ENCODE results near the gene PLCB1.

Gene PLCB1

DNA sequence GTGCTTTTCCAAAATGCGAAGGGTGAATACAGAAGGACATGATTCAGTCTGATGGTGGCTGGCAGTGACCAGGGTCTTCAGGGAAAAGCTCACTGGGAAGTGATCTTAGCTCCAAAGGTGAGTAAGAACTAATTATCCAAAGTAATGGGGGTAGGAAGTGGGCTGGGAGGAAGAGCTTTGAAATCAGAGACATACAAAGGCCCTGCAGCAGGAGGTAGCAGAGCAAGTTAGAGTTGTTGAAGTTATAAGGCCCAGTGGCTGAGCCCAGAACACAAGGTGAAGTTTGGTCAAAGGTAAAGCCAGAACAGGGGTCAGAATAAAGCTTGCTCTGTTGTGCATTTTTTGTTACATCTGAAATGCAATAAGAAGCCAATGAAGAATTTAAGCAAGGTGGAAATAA is 81.2 kb downstream of the PLCB1 start:
- DNase-seq = no peak

DNA sequence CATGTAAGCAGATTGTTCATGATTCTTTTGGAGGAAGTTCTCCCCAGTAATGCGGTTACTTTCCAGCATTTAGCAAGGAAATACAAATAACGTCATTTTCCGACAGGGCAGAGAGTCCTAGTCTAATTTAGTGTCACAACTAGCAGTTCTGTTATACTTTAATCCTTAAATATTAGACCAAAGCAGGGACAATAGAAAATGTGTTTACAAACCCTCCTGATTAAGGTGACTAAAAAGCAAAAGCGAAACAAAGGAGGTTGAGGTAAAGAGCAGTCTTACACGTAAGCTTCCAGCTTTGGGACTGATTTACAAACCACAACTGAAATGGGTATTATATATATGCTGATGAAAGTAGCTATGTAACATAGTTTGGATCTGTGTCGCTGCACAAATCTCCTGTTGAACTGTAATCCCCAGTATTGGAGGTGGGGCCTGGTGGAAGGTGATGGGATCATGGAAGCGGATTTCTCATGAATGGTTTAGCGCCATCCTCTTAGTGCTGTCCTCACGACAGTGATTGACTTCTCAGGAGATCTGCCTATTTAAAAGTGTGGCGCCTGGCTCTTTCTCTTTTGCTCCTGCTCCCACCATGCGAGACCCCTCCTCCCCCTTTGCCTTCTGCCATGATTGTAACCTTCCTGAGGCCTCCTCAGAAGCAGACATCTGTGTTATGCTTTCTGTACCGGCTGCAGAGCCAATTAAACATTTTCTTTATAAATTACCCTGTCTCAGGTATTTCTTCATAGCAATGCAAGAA is 81.9 kb downstream of the PLCB1 start:
- DNase-seq = no peak

DNA sequence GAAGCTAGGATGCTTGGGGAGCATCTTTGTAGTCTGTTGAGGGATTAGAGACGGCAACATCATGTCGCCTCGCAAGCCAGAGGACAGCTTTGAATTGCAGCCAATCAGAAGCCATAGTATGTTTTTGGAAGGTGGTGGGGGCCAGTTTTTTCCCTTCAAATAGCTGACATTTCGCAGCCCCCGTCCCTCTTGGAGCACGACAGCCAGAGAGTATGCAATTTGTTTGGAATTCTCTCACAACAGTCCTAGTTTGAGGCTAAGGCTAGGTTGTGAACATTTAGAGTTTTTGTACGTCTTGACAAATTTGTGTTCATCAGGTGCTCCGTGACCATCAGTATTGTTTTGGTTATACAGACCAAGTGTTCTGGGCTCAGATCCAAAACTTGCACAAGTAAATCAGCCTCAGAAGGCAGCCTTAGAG is 83.3 kb downstream of the PLCB1 start:
- no peak for DNase-seq

DNA sequence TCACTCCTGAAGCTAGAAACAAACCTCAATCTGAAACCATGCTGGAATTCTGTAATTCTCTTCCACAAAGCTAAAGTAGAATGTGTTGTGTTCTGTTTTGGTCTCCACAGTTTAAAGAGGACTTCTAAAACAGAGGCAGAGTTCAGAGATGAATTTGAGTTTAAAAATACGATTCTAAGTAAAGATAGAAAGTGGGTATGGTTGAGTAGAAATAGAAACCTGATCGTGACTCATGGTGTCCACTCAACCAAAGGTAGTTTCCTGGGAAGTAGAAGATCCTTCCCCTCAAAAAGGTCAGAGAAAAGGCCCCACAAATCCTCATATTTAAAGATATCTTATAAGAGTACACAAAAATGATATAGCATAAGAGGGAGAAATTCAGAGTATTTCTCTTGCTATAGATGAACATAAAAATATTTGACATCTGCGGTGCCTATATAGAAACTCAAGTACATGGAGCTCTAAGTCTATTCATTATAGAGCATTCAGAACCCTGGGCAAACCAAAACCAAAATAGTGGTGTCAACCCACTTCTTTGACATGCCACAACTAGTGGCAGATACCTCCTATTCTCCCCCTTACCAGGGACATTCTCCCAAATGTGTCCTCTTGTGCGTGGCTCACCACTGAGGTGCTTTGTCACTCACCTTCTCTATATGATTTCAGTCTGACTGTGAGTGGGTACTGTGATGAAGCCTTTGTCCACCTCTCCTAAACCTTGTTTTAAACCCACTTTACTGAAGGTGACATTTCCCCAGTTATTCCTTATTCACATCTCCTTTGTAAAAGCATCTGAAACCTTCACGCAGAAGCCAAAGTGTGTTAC is 84.5 kb downstream of the PLCB1 start:
- peak in 1 of 2 experiments; percentile 11 for DNase-seq

DNA sequence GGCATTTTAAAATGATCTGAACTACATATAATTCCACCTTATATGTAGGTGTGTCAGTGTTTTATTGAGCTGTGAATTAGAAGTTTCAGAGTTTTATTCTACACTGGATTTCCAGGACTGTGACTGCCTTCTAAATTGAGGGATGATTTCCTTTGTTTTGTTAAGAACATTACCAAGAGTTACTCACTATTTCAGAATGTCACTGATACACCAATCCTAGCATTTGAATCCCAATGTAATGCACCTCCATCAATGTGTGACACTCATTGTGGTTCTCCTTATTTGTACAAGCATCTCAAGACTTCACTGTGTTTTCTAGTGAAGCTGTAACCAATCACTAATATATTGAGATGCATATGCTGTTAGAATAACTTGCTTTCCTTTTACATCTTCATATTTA is 86.8 kb downstream of the PLCB1 start:
- DNase-seq = no peak

DNA sequence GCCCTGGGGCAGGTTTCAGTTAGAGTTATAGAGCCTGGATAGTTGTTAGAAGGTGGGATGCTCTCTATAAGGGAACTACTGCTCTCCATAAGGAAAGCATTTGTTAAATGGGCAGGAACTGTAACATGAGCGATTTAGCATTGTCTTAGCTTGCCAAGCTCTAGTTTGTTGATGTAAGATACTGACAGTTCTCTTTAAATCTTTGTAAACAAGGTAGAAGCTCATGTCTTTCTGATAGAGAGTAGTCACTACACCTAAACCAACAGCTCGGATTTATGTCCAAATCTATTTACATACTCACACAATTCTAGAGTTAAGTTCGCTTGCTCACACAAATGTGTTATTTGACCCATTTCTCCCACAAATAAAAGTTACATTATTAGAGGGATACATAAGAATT is 87.3 kb downstream of the PLCB1 start:
- DNase-seq = no peak

DNA sequence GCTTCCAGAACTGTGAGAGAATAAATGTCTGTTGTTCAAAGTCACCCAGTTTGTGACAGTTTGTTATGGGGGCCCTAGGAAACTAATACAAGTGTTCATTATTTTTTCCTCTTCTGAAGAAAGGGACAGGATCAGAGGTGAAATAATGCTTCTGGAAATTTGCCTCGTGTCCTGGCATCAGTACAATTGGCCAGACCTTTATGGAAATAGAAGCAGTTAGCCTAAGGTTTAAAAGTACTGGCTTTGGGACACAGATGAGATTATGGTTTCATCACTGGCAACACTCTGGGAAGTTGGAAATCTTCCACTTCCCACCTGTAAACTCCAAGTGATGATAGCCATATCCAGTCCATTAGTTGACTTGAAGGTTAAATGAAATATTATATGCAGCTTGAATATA is 88.7 kb downstream of the PLCB1 start:
- no peak for DNase-seq

DNA sequence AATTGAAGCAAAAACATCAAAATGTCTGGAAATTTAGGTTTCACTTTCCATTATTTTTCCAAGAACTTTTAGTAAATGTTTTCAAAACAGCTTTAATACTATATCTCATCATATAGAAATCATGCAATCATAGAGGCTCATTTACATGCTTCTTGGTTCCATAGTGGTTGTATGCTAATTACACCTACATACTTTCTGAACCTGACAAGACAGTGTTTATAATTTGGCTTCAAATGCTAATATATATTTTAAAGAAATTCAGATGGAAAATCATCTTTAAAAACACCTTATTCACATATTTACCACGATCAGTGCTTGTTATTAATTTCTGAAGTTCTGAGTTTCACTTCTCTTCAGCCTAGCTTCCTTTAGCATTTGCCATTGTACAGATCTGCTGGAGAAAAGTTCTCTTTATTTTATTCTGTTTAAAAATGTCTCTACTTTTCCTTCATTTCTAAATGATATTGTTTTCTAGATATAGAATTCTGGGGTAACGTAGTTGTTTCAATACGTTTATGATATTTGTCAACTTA is 89.9 kb downstream of the PLCB1 start:
- DNase-seq = no peak

DNA sequence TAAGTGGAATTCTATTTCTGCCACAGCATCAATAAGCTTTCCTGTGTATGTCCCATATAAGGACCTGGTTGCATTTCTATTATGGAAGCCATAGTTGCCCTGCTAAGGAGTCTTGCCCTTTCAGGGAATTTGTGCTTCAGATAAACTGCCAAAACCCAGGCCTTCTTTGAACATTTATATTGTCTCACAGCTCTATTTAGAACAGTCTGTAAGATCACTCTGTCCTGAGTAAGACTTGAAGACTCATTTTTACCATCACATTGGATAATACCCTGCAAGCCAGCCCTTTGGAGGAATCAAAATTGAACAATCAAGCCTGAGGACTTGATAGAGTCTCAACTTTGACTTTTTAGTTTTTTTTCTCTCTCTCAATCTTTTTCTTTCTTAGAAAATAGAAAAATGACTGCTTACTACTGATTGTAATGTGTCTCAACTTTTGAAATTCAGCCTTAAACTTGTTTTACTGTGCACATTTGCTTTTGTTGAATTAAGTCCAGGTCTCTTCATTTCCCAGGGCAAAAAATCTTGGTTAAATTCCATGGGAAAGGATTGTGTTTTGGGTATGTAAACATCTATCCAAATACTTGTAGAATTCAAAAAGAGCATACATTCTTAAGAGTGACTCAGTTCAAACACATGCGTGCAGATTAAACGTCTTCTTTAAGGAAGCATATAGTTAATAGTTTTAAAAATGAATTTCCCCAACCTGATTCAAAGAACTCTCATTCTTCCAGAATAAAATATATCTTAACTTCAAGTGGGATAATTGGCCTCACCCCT is 91.2 kb downstream of the PLCB1 start:
- no peak for DNase-seq

DNA sequence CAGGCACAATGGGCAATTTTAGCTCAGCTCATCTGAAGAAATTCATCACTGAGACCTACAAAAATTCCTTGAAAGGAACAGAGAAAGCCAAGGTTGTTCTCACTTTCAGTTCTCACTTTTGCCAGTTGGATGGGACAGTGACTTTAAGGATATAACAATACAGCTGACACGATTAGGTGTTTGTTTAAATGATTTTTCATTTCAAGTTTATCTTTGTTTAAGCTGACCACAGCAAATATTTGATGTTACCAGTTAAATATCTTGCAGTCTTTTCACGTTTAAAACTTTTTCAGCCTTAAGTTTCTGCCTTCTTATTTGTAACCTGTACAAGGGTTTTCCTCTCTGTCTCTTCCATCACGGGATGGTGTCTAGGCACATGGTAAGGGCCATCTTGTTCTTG is 93.6 kb downstream of the PLCB1 start:
- no peak for DNase-seq

DNA sequence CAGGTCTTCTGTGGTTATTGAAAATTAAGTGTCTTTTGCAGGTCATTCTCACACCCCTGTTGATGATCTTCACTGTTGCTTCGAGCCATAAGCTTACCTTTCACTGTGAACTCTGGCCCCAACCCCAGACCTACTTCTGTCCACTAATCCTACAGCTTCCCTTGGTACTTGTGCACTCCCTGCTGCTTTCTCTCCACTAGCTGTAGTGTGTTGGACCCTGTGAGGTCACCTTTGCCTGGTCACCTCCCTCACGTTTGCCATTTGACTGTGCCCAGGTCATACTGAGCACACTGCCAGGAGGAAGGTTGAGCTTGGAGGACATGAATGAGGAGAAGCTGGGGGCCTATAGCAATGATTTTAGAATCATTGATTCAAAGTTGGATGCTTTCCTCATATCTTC is 94.0 kb downstream of the PLCB1 start:
- no peak for DNase-seq

DNA sequence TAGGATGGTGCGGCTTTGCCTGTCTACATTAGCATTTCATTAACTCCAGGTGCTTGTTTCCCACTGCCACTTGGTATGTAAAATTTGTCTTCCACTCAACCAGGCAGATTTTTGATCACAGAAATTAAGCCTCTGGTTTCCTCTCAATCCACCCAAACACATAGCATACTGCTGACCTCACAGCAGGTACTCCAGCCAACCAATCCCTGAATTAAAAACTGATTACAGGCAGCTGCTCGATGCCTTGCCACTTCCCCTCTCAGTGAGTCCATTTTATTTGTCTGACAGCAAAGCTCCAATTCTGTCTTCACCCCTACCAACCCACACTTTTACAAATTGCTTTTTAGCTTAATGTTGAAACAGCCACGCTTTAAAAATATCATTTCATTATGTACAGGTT is 95.2 kb downstream of the PLCB1 start:
- DNase-seq = no peak

DNA sequence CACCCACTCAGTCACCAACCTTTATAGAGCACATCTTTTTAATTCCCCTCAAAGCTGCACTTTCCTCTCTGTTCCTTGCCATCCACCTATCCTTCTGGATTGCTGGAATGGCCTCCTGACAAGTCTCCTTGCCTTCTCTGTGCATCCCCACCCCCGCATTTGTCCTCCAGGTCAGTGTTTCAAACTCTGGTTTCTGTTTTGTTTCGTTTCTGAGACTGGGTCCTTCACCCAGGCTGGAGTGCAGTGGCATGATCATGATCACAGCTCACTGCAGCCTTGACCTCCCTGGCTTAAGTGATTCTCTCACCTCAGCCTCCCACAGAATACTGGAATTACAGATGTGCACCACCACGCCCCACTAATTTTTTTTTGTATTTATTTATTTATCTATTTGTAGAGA is 96.2 kb downstream of the PLCB1 start:
- no peak for DNase-seq

DNA sequence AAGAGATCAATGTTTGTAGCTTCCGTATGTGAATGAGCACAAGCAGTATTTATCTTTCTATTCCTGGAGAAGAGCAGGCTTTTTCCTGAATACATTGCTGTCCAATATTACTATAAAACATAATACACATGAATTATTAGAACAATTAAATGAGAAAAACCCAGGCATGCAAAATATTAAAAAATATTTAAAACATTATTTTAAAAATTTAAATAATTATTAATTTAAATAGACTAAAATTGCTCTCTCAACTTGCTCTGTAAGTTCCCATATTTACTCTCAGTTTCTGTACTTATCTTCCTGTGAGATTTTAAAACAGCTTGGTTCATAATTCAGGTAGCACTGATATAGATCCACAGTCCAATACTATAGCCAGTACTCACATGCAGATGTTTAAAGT is 97.0 kb downstream of the PLCB1 start:
- DNase-seq = no peak

DNA sequence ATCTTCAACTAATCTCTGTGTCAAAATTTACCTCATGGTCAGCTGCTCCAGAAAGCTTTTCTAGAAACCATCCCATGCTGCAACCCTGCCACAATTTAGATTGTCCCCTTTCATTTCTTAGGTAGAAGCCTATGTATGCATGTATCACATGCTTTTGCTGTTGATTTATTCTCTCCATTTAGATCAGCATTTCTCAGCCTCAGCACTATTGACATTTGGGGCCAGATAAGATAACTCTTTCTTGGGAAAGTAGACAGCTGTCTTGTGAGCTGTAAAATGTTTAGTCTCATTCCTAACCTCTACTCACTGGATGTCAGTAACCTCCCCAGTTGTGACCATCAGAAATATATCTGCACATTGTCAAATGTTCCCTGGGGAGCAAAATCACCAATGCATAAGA is 99.0 kb downstream of the PLCB1 start:
- DNase-seq = no peak

DNA sequence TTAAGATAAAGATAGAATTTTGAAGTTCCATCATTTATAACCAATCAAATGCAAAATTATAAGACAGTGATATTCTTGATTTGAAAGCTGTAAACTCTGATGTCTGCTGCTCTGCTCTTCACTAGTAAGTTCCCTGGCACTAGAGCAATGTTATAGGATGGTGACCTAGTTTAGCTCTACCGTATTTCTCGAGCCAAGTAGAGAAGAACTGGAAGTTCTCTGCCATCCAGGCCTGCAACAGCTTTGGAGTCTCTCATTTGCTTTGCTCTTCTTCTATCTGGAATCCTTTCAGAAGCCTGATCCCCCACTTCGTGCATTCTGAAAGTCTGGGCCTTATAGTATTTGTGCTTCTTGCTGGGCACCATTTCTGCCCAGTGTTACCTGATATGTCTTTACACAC is 100.3 kb downstream of the PLCB1 start:
- DNase-seq = no peak

DNA sequence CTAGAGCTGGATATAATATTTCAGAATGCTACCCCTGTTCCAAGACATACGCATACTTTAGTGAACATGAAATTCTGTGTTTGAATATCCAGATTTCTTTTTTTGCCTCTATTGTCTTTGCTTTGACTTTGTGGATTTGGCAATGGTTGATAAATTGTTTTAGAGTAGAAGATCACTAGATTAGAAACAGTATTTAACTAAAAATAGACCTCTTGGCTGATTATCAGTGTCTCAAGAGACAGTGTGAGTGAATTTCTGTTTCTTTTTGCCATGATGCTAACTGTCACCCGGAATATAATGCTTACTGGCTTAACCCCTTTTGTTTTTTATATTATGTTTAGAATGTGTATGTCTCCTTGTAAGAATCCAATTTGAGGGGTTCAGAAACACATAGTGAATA is 102.5 kb downstream of the PLCB1 start:
- no peak for DNase-seq

DNA sequence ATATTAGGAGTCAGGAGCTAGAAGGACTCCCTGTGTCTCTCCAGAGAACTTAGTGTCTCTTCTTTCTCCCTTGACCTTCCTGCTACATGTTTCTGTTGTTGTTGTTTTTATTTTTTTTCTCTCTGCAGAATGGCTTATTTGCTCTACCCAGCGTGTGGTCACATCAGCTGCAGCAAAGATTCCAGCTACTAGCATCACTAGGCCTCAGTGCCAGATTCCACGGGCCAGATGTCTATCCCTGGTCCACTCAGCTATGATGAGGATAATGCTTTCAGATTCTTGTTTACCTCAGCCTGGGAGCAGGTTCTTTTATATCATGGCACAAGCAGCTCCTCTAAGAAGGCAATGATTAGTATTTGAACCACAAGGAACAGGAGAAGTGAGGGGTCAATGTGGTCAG is 110.0 kb downstream of the PLCB1 start:
- DNase-seq = no peak

DNA sequence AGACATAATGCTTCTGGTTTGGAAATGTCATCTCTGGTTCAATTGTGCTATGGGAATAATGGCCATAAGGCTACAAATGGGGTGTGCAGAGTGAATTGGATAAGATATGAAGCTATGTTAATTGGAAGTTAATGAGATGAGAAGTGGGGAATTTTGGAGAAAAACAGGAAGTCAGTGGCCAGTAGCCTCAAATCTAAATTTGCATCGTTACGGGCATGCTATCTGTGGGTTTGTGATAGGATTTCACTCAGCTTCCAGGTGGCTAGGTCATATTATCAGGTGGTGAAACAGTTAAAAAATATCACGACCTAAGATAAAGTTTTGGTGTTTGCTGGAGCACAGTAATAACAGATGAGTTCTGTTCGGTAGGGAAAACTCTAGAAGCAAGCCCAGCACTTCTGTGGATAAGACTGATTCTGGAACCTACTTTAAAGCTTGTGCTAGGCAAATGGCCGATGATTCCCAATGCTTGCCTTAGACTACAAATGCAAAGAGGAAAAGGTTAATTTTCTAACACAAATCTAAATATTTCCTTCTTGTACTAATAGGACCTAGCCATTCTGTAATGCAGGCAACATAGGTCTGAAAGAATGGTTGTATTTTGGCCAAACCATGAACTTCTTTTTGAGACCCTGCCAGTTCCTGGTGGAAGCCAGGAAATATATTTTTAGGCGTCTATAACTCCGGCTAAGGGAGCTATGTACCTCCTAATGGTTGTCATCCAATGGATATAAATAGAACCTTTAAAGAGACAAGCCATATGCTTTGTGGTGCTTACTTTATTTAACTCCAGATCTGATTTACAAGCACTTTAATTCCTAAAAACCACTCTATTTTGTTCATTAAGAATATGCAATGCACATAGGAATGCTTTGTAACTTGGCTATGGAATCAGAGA is 111.0 kb downstream of the PLCB1 start:
- DNase-seq = no peak

DNA sequence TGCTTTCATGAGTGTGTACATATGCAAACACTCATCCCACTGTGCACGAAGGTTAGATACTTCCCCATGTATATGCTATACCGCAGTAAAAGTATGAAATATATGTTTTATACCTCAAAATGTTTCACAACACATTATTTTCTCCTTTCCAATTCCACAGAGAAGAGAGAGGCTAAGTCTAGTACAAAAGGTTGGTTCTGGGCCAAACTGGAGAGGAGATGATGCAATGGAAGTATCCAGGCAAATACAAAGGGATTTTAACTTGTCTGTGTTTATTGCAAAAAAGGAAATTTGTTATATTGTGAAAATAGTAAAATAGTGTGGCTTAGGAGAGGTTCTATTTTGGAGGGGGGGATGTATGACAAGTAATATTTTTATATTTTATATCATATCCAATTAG is 112.6 kb downstream of the PLCB1 start:
- no peak for DNase-seq

DNA sequence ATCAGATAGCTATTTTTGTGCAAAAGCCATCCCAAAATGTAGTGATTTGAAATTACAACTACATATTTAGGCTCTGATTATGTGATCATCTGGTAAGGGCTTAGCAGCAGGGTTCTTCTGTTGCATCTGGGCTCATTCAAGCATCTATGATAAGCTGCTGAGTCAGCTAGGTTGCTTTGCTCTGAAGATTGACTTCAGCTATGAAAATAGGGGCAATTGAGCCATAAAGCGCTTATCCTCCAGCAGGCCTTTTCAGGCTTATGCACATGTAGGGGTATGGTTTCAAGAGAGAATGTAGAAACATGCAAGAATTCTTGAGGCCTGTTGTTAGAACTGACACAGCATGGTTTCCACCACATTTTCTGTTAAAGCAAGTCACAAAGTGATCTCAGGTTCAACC is 114.1 kb downstream of the PLCB1 start:
- DNase-seq = no peak

DNA sequence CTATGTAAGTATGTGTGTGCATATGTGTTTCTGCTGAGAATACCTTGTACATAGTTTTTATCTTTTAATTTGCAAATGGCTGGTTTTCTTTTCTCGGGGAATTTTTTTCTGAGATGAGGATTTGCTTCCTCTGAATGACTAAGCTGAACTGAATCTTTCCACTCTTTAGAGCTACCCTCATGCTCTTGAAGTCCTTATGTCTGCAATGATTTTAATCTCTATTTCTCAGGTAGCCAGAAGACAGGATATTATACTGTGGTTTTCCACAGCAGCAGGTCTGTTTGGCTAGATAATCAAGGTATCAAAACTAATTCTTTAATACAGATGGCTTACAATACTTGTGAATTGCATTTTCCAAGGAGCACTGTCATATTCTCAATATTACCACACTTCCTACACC is 114.7 kb downstream of the PLCB1 start:
- no peak for DNase-seq
